Panc1 (cell line): ENCODE data around the gene NEO1.

ENCODE experiments used
- TF ChIP-seq, protein P1 (sequence below): fragments of 450-650 bp; IDR thresholded peaks from 2 replicates; pipeline ENCODE4 v1.5.1; 2017; ENCODE audit warnings: mild to moderate bottlenecking
- TF ChIP-seq, protein P2 (sequence below), 2 experiments: IDR thresholded peaks; 2 replicates each; pipeline ENCODE4 v1.6.1; 2011 to 2012; ENCODE audit warnings: low read depth in 2 of 2, control low read depth in 1 of 2, low read length in 1 of 2, mild to moderate bottlenecking in 1 of 2, moderate library complexity in 1 of 2; ENCODE audit not compliant: insufficient read depth in 1 of 2

DNA sequence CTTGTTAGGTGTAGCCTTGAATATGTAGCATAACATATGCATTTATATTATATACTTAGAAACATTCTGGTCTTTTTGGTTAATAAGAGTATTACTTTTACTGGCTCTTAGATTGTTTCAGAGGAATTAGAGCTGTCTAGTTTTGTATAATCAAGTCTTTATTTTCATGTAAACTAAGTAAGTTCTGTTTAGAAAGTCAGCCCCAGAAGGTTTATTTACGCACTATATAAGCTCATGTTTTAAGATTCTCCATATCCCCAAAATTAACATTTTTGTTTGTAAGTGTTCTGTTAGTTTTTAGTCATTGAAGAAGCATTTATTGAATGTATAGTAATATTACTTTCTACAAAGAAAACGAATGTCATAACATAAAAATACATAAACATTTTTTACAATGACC lies 158.4 kb downstream of the NEO1 start:
- TF ChIP-seq, protein P1, sequence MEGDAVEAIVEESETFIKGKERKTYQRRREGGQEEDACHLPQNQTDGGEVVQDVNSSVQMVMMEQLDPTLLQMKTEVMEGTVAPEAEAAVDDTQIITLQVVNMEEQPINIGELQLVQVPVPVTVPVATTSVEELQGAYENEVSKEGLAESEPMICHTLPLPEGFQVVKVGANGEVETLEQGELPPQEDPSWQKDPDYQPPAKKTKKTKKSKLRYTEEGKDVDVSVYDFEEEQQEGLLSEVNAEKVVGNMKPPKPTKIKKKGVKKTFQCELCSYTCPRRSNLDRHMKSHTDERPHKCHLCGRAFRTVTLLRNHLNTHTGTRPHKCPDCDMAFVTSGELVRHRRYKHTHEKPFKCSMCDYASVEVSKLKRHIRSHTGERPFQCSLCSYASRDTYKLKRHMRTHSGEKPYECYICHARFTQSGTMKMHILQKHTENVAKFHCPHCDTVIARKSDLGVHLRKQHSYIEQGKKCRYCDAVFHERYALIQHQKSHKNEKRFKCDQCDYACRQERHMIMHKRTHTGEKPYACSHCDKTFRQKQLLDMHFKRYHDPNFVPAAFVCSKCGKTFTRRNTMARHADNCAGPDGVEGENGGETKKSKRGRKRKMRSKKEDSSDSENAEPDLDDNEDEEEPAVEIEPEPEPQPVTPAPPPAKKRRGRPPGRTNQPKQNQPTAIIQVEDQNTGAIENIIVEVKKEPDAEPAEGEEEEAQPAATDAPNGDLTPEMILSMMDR: no peak
- TF ChIP-seq, protein P2, sequence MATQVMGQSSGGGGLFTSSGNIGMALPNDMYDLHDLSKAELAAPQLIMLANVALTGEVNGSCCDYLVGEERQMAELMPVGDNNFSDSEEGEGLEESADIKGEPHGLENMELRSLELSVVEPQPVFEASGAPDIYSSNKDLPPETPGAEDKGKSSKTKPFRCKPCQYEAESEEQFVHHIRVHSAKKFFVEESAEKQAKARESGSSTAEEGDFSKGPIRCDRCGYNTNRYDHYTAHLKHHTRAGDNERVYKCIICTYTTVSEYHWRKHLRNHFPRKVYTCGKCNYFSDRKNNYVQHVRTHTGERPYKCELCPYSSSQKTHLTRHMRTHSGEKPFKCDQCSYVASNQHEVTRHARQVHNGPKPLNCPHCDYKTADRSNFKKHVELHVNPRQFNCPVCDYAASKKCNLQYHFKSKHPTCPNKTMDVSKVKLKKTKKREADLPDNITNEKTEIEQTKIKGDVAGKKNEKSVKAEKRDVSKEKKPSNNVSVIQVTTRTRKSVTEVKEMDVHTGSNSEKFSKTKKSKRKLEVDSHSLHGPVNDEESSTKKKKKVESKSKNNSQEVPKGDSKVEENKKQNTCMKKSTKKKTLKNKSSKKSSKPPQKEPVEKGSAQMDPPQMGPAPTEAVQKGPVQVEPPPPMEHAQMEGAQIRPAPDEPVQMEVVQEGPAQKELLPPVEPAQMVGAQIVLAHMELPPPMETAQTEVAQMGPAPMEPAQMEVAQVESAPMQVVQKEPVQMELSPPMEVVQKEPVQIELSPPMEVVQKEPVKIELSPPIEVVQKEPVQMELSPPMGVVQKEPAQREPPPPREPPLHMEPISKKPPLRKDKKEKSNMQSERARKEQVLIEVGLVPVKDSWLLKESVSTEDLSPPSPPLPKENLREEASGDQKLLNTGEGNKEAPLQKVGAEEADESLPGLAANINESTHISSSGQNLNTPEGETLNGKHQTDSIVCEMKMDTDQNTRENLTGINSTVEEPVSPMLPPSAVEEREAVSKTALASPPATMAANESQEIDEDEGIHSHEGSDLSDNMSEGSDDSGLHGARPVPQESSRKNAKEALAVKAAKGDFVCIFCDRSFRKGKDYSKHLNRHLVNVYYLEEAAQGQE (IDR thresholded peaks at IDR 0.05; ENCODE audit: insufficient read depth in 1 of 2, low read depth in 2 of 2, low read length in 1 of 2): no peak
